Heart right ventricle (tissue), 16 donors: ENCODE data around the gene OASL. TPM values are rescaled to one million over a fixed set of nuclear protein-coding genes. Genes with fewer than 3 reads are reported as not detected.
"Not testable (repeated sequence)": the region's sequence is repeated elsewhere in the genome, so short reads cannot be mapped to it uniquely, and the experiment has no call there.

Experiments
- ATAC-seq, 8 donors: fragments of 200-7000 bp; cut with Tn5 transposase; one replicate each; pipeline ENCODE4 v1.9.1; 2020; ENCODE audit warnings: mild to moderate bottlenecking in 8 of 8, moderate library complexity in 8 of 8, moderate number of reproducible peaks in 1 of 8
- DNase-seq, 2 donors: peaks; one replicate each; pipeline ENCODE4 v3.0.0-alpha.2; 2020
- H3K27ac ChIP-seq, 10 donors: fragments of 200-600 bp; sonication (generic) in 2 of 10; one replicate each; pipeline versions ENCODE4 v1.5.0 to v1.8.0; 2020 to 2022; ENCODE audit warnings: mild to moderate bottlenecking in 3 of 10
- H3K27me3 ChIP-seq, 7 donors: fragments of 200-600 bp; one replicate each; pipeline ENCODE4 v1.8.0; 2021 to 2022; ENCODE audit warnings: mild to moderate bottlenecking in 2 of 7
- H3K36me3 ChIP-seq, 9 donors: fragments of 200-600 bp; sonication (generic) in 1 of 9; one replicate each; pipeline versions ENCODE4 v1.5.0 to v1.8.0; 2020 to 2022; ENCODE audit warnings: mild to moderate bottlenecking in 2 of 9
- H3K4me1 ChIP-seq, 9 donors: fragments of 200-600 bp; sonication (generic) in 1 of 9; one replicate each; pipeline versions ENCODE4 v1.5.0 to v1.8.0; 2020 to 2022; ENCODE audit warnings: mild to moderate bottlenecking in 4 of 9
- H3K4me3 ChIP-seq, 10 donors: fragments of 200-600 bp; sonication (generic) in 2 of 10; one replicate each; pipeline versions ENCODE4 v1.5.0 to v1.8.0; 2020 to 2022; ENCODE audit warnings: mild to moderate bottlenecking in 7 of 10, moderate library complexity in 2 of 10
- H3K9me3 ChIP-seq, 11 donors: fragments of 200-600 bp in 10 of 11; sonication (generic) in 2 of 11; one replicate each; pipeline versions ENCODE4 v1.5.0 to v1.8.0; 2013 to 2022; ENCODE audit warnings: mild to moderate bottlenecking in 2 of 11, control low read depth in 1 of 11, moderate library complexity in 1 of 11
- CTCF ChIP-seq, 9 donors: fragments of 200-600 bp; sonication (generic) in 2 of 9; IDR thresholded peaks; one replicate each; pipeline versions ENCODE4 v1.5.0 to v1.8.0; 2021 to 2022; ENCODE audit warnings: antibody characterized with exemption in 9 of 9, mild to moderate bottlenecking in 5 of 9, moderate library complexity in 1 of 9
- WGBS, 2 donors: extraction: QIAGEN DNeasy Blood & Tissue Kit; methylation state at CpG; one replicate each; pipeline ENCODE4 v1.1.7; 2013; ENCODE audit warnings: inconsistent platforms in 1 of 2; 5-methylcytosine and 5-hydroxymethylcytosine counted together
- intact Hi-C, 10 donors: fragments of 100-400 bp; cut with DNase I; formaldehyde crosslinking; loops; one replicate each; pipeline versions ENCODE4 v1.11.1 to v1.14.2; 2022
- polyA plus RNA-seq, 2 donors: library from polyadenylated mRNA; stranded (reverse); fragments of 200-250 nt; gene quantifications; one replicate each; pipeline ENCODE4 v1.2.3, GENCODE V29; 2013
- total RNA-seq, 10 donors: library from RNA; stranded (reverse); fragmentation: NEBNext Ultra II Directional in 3 of 10; extraction: Animal tissue kit (Norgen Biotek cat#: 25700) in 3 of 10; gene quantifications; one replicate each; pipeline versions ENCODE4 v1.2.1 to v1.2.4, GENCODE V29; 2021 to 2023
- donor health status: Arrhythmogenic right ventricular cardiomyopathy.
- donor health status: ischemic (EF 13 %, LVEDD 7.1; RV severe dilation, severe dysfunction).
- donor health status: healthy with polysubstance abuse.
- donor health status: DM: no; HTN: yes; CAD: no.
- donor health status: DM: no; HTN: no; CAD: no.
- donor health status: ischemic (EF 25% LVEDD 6.9; RV normal size, moderate dysfunction).
- donor health status: ischemic (EF 25% LVEDD 5.7; RV mildly dilated, moderate dysfunction).
- donor health status: healthy.
- donor health status: DM: yes; HTN: yes; CAD: no.
- donor health status: Ischemic cardiomyopathy.
- donor health status: ischemic (EF 35%, LVEDD 5.7; RV mildly dilated, moderate dysfunction).
- donor health status: nonischemic (EF 11% LVEDD 7.7; RV severe dilation, severe dysfunction).
- donor health status: DM: yes; HTN: yes; CAD: no.
- donor health status: PGD.
- donor health status: ischemic (EF 29% LVEDD 5.4; RV normal size, mild dysfunction).
- donor health status: nonischemic (EF 23%, LVEDD 6.1; RV moderate dilation, normal function).

Gene OASL
- total and polyA plus RNA-seq, 12 donors = 0.19 to 2.5 (median 0.95) TPM

- H3K27me3 ChIP-seq = peaks cover 0 to 5% (median 0%) of the 10 kb centered on the region in 7 donors
- no peak for TF ChIP-seq CTCF (IDR thresholded peaks at IDR 0.05)
- intact Hi-C loops = no loop called here
- 64 to 75% methylated on average over 2 of the region's 2 CpGs for WGBS, 2 donors
- no peaks in the 10 kb centered on the region for H3K9me3 ChIP-seq
- H3K36me3 ChIP-seq = no peaks in the 10 kb centered on the region
- ATAC-seq = no peak
- peaks cover 0 to 8% (median 0%) of the 10 kb centered on the region in 9 donors for H3K4me1 ChIP-seq
- no peak overlapping the region for H3K4me3 ChIP-seq
- H3K27ac ChIP-seq = no peak overlapping the region
- DNase-seq = no peak
Measured at GRCh38 chr12:121050725-121051124, 11.7 kb upstream of the OASL start.

GRCh38 chr12:121048442-121048841 is 9.4 kb upstream of the OASL start:
- no peak overlapping the region for H3K4me3 ChIP-seq
- H3K36me3 ChIP-seq = no peaks in the 10 kb centered on the region
- intact Hi-C loops = no loop called here
- ATAC-seq (peak in 3 of 8 donors; percentile 29 to 57 (median 45)), DNase-seq (no peak)
- H3K27ac ChIP-seq = no peak overlapping the region
- 43 to 50% methylated on average over 7 of the region's 7 CpGs for WGBS, 2 donors
- H3K9me3 ChIP-seq = no peaks in the 10 kb centered on the region
- H3K4me1 ChIP-seq = peaks cover 0 to 8% (median 0%) of the 10 kb centered on the region in 9 donors
- peaks cover 0 to 5% (median 0%) of the 10 kb centered on the region in 7 donors for H3K27me3 ChIP-seq
- TF ChIP-seq CTCF (IDR thresholded peaks at IDR 0.05) = no peak

- DNase-seq, H3K27ac ChIP-seq, ATAC-seq, H3K9me3 ChIP-seq, intact Hi-C loops, H3K36me3 ChIP-seq, H3K4me3 ChIP-seq, H3K4me1 ChIP-seq, H3K27me3 ChIP-seq: not testable (repeated sequence)
- WGBS, 2 donors = 93 to 94% methylated on average over 12 of the region's 12 CpGs
Measured at GRCh38 chr12:121047400-121047799, 8.4 kb upstream of the OASL start.

GRCh38 chr12:121043067-121043466 is 4.0 kb upstream of the OASL start:
- Histone ChIP-seq H3K36me3 (no peaks in the 10 kb centered on the region), H3K4me1 (peaks cover 0 to 18% (median 3%) of the 10 kb centered on the region in 9 donors), H3K27me3 (peaks cover 0 to 12% (median 0%) of the 10 kb centered on the region in 7 donors), H3K4me3 (no peak overlapping the region), H3K9me3 (no peaks in the 10 kb centered on the region), H3K27ac (no peak overlapping the region)
- 72 to 80% methylated on average over 4 of the region's 4 CpGs for WGBS, 2 donors
- intact Hi-C loops = no loop called here
- no peak for DNase-seq
- TF ChIP-seq CTCF (IDR thresholded peaks at IDR 0.05) = no peak
- no peak for ATAC-seq

- Histone ChIP-seq H3K9me3 (no peaks in the 10 kb centered on the region), H3K4me1 (peaks cover 0 to 60% (median 10%) of the 10 kb centered on the region in 9 donors), H3K36me3 (peaks cover 0 to 20% (median 0%) of the 10 kb centered on the region in 9 donors), H3K27ac (peak overlapping the region in 1 of 10 donors; percentile 92), H3K27me3 (peaks cover 0 to 11% (median 0%) of the 10 kb centered on the region in 7 donors), H3K4me3 (peak overlapping the region in 1 of 10 donors; percentile 68)
- ATAC-seq (no peak), DNase-seq (no peak)
- intact Hi-C loops = no loop called here
- TF ChIP-seq CTCF (IDR thresholded peaks at IDR 0.05) = no peak
- WGBS, 2 donors = 81 to 85% methylated on average over 6 of the region's 6 CpGs
Measured at GRCh38 chr12:121036810-121037326, 2.2 kb downstream of the OASL start.
